Transverse colon (tissue), 4 donors: ENCODE results near the gene CNOT10.

ENCODE experiments used
- CTCF ChIP-seq, 5 experiments: fragments of 200-600 bp in 3 of 5; fragments of 450-650 bp in 2 of 5; sonication (generic) in 3 of 5; IDR thresholded peaks; 1 replicate in 2 of 5; 2 replicates in 3 of 5; pipeline ENCODE4 v1.5.1; 2016 to 2017; ENCODE audit warnings: antibody characterized with exemption in 5 of 5, inconsistent platforms in 3 of 5, mild to moderate bottlenecking in 2 of 5, moderate library complexity in 1 of 5
- POLR2A ChIP-seq: fragments of 450-650 bp; IDR thresholded peaks from one replicate; pipeline ENCODE4 v1.6.1; 2016; ENCODE audit warnings: antibody characterized with exemption, mild to moderate bottlenecking, moderate library complexity
- POLR2AphosphoS5 ChIP-seq, 3 donors: sonication (generic); formaldehyde crosslinking; IDR thresholded peaks; one replicate each; pipeline ENCODE4 v1.6.1; 2016; ENCODE audit warnings: antibody characterized with exemption in 3 of 3

GRCh38 chr3:32641356-32641755 is 43.6 kb upstream of the CNOT10 start:
- TF ChIP-seq POLR2AphosphoS5 (IDR thresholded peaks at IDR 0.05) (peak in 1 of 3 donors; percentile 5), POLR2A (no peak), CTCF (IDR thresholded peaks at IDR 0.05) (no peak)
